ENCODE results near the gene ZNF735.
"Not testable (repeated sequence)": the region's sequence is repeated elsewhere in the genome, so short reads cannot be mapped to it uniquely, and the experiment has no call there.

ZNF735 gene

GRCh38 chr7:64206903-64207302, at the start of gene ZNF735:
TSS of gene ZNF735 (plus strand) at chr7:64207203. CDS start at chr7:64207203, 0 bp downstream.
- DNase-seq = no peak

- DNase-seq = not testable (repeated sequence)
Observed at GRCh38 chr7:64170974-64171373, 36.0 kb upstream of the ZNF735 start.

- no peak for DNase-seq
Observed at GRCh38 chr7:64174328-64174727, 32.7 kb upstream of the ZNF735 start.

GRCh38 chr7:64174941-64175340, 32.1 kb upstream of the ZNF735 start:
- DNase-seq = peak; percentile 20

- DNase-seq = peak; percentile 53
Observed at GRCh38 chr7:64180989-64181388, 26.0 kb upstream of the ZNF735 start.

GRCh38 chr7:64181586-64181985, 25.4 kb upstream of the ZNF735 start:
- no peak for DNase-seq

GRCh38 chr7:64182036-64182790, 24.8 kb upstream of the ZNF735 start:
- no peak for DNase-seq

GRCh38 chr7:64183126-64183742, 23.8 kb upstream of the ZNF735 start:
- peak; percentile 61 for DNase-seq

- no peak for DNase-seq
Observed at GRCh38 chr7:64183827-64184372, 23.1 kb upstream of the ZNF735 start.

DNA sequence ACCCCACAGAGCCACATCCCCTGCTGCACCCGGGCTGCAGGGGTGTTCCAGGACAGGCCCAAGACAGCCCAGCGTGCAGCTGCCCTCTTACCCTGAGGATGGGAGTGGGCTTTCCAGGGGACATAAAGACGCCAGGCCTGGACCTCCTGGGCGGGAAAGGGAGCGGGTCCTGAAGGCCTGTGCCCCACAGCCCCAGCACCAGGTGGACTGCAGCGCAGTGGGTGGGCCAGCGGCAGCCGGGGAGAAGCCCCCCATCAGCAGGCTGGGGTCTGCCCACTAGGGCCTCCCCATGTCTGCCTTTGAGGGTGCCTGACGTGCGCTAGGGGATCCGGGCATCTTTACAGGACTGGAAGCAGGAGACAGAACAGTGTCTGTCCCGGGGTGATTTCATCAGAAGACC, 22.6 kb upstream of the ZNF735 start:
- no peak for DNase-seq

GRCh38 chr7:64187408-64187807, 19.6 kb upstream of the ZNF735 start:
- DNase-seq = no peak

DNA sequence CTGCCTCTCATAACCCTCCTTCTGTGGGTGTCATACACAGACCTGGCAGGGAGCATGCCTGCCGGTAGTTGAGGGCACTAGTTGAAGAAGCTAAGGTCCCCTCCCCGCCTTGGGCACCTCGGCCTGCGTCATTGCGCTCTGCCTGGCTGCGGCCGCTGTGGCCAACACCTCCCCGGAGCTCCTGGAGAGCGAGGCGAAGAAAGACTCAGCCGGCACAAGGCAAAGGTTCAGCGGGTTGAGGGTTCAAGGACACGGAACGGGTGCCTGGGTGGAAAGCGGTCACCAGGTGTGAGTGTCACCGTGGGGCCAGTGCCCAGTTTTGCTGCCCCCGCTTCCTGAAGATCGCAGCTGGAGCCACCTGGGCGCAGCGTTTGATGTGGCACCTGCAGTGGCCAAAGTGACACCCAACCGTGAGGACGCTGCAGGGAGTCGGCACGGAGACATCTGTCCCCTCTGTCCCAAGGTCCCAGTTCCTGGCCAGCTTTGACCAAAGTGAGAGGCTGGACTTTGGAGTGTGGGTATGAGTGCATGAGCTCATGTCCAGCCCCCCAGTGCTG, 14.8 kb upstream of the ZNF735 start:
- DNase-seq = no peak

- DNase-seq = no peak
Observed at GRCh38 chr7:64192775-64193174, 14.2 kb upstream of the ZNF735 start.

DNA sequence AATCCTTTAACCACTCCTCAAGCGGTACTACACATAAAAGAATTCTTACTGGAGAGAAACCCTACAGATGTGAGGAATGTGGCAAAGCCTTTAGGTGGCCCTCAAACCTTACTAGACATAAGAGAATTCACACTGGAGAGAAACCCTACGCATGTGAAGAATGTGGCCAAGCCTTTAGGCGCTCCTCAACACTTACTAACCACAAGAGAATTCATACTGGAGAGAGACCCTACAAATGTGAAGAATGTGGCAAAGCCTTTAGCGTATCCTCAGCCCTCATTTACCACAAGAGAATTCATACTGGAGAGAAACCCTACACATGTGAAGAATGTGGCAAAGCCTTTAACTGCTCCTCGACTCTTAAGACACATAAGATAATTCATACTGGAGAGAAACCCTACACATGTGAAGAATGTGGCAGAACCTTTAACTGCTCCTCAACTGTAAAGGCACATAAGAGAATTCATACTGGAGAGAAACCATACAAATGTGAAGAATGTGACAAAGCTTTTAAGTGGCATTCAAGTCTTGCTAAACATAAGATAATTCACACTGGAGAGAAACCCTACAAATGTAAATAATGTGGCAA, 12.8 kb downstream of the ZNF735 start:
- DNase-seq = not testable (repeated sequence)

GRCh38 chr7:64223366-64223765, 16.4 kb downstream of the ZNF735 start:
- DNase-seq = no peak

GRCh38 chr7:64228174-64228573, 21.2 kb downstream of the ZNF735 start, which contains the start of gene ZNF679:
TSS of gene ZNF679 (plus strand) at chr7:64228474. CDS start at chr7:64249118, 20,644 bp downstream.
- DNase-seq = not testable (repeated sequence)

GRCh38 chr7:64266341-64266919, 59.4 kb downstream of the ZNF735 start:
- no peak for DNase-seq
